ENCODE measurements around the gene ASTN2.

DNA sequence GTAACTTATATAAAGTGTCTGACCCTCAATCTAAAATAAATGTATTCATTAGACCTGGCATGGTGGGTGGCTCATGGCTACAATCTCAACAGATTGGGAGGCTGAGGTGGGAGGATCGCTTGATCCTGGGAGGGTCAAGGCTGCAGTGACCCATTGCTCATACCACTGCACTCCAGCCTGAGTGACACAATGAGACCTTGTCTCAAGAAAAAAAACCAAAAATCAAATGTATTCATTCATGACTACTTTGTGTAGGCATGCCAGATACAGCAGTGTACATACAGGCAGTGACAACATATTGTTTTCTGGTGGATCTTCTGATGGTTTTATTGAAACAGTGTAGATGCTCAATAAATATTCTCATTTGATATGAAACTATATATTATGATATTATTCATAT lies 526.8 kb downstream of the ASTN2 start:
- no peak for TF ChIP-seq EZH2phosphoT487 (IDR thresholded peaks at IDR 0.05; ENCODE audit: low read length)
- TF ChIP-seq, protein P1, sequence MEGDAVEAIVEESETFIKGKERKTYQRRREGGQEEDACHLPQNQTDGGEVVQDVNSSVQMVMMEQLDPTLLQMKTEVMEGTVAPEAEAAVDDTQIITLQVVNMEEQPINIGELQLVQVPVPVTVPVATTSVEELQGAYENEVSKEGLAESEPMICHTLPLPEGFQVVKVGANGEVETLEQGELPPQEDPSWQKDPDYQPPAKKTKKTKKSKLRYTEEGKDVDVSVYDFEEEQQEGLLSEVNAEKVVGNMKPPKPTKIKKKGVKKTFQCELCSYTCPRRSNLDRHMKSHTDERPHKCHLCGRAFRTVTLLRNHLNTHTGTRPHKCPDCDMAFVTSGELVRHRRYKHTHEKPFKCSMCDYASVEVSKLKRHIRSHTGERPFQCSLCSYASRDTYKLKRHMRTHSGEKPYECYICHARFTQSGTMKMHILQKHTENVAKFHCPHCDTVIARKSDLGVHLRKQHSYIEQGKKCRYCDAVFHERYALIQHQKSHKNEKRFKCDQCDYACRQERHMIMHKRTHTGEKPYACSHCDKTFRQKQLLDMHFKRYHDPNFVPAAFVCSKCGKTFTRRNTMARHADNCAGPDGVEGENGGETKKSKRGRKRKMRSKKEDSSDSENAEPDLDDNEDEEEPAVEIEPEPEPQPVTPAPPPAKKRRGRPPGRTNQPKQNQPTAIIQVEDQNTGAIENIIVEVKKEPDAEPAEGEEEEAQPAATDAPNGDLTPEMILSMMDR (IDR thresholded peaks at IDR 0.05; ENCODE audit: low read length), result no peak
- TF ChIP-seq EZH2 (optimal IDR thresholded peaks at IDR 0.05; ENCODE audit: low read depth, low read length), result no peak

All from MM.1S (cell line).